HG02943 (cell line): ENCODE data around the gene PPIB.

ENCODE experiments used
- ATAC-seq: cut with Tn5 transposase; IDR thresholded peaks from one replicate; pipeline ENCODE4 v1.9.1; 2021; ENCODE audit warnings: mild to moderate bottlenecking, low read depth, moderate library complexity; ENCODE audit not compliant: unreplicated experiment

Gene PPIB

GRCh38 chr15:64158363-64159134 lies 4.3 kb downstream of the PPIB start:
- ATAC-seq, result no peak

GRCh38 chr15:64157599-64158125 lies 5.2 kb downstream of the PPIB start:
- no peak for ATAC-seq

DNA sequence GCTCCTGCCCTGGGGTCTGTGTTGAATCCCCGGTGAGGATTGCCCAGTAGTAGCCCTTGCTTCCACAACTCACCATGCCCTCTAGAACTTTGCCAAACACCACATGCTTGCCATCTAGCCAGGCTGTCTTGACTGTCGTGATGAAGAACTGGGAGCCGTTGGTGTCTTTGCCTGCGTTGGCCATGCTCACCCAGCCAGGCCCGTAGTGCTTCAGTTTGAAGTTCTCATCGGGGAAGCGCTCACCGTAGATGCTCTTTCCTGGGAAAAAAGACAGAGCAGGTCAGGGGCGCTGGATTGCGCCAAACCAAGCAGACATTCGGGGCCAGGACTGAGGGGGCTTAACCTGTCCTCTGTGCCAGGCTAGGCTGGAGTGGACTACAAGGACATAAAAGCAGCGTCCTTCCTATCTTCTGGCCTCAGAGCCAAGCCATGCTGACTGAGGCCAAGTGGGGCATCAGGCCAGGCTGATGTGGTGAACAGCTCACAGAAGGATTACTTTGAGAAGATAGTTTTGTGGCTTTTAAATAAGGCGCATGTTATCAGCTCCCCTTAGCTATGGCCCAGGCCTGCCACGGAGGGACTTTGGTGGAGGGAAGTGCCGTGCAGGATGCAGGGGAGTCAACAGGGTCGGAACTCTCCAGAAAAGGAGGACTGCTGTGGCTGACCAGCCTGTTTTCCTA lies 6.0 kb downstream of the PPIB start:
- no peak for ATAC-seq

DNA sequence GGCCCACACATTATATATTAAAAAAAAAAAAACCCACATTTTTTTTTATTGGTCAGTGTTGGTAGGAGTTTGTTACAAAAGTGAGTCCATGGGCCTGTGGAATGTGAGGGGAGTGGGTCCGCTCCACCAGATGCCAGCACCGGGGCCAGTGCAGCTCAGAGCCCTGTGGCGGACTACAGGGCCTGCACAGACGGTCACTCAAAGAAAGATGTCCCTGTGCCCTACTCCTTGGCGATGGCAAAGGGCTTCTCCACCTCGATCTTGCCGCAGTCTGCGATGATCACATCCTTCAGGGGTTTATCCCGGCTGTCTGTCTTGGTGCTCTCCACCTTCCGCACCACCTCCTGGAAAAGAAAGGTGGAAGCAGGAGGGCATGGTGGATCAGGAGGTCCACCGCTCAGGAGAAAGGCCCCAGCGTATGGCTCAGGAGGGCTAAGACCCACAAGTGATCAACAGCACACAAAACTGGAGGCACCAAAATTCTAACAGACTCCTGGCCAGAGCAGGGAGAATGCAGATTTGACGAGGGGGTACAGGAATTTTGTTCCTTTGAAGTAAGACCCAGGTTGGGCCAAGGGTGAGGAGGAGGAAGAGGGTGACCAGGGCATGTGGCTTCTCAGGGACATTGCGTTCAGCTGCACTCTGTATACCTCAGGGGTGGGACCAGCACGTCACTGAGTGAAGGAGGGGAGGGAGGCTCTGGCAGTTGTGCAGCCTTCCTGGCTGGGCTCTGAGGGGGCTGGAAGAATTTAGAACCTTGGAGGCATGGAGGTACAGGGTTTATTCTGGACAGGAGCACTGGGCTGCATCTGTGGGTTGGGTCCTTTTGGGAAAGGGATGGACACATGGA lies 6.8 kb downstream of the PPIB start:
- ATAC-seq, result no peak

DNA sequence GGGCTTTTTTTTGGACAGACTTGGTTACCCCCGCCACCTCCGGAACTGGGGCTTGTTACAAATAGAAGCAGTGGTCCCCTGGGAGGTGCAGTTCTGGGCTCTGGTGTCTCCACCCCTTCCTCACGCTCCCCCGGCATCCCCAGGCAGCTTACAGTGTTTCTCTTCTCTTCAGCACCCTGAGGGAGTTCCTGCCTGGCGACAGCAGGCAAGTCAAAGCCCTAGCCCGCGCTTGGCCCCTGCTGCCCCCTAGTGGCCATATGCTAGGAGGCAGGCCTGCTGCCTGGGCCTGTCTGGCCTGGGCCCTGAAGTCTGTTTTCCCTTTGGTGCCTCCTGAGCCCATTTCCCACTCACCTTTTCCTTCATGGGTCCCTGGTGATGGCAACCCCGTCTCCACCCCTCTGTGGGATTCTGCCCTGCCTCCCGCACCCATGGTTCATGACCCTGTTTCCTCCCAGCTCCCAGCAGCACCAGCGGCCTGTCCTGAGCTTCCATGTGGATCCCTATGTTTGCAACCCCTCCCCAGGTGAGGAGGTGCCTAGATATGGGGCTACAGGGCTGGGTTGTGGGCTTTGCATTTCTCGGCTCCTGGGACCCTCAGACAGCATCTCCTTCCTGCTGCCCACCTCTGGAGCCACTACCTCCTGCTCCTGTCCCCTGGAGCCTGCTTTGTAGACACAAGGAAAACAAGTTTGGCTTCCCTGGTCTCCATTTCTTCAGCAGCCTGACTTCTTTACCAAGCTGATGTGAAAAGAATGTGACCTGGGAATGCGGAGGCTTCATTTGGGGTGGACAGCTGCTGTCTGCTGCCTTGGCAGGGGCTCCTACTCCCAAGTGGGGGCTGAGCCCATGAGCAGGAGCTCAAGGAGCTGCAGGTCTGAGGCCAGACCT lies 9.1 kb downstream of the PPIB start:
- no peak for ATAC-seq

DNA sequence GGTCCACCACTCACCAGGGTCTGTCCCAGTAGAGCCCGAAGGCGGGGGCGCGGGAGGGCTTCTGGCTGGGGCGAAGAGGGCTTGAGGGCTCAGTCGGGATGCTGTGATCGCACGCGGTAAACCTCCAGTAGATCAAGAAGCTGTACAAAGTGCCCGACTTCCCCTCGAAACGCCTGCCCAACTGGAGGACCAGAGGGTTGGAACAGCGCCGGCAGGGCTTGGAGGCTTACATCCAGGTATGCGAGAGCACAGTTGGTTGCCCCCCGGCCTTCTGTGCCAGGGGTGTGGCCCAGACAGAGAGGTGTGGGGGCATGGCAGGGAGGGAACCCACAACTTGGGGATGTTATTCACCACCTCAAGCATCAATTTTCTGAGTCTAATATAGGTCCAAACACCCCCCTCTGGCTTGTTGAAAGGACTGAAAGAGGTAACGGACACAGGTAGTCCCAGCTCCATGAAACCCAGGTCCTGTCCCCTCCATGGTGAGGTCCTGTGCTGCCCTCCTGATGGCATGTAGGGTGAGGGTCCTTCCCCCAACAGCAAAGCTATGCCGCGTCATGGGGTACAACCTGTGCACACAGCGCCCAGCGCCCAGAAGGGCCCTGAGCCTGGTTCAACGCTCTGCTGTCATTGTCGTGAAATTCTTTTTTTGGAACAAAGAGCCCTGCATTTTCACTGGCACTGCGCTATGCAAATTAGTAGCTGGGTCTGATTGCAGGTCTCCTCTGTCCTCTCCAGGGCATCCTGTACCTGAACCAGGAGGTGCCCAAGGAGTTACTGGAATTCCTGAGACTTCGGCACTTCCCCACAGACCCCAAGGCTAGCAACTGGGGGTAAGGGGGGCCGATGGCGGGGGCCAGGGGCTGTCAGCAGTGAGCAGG lies 10.1 kb downstream of the PPIB start:
- ATAC-seq, result no peak

- peak; percentile 2 for ATAC-seq
These were observed 10.9 kb downstream of the PPIB start, which contains the start of gene SNX22 for GRCh38 chr15:64151727-64152506. Gene SNX22 (plus strand): TSS chr15:64151731. CDS start chr15:64151776, 45 bp downstream.

GRCh38 chr15:64149893-64150578 lies 12.8 kb downstream of the PPIB start:
- ATAC-seq, result no peak

GRCh38 chr15:64149424-64149823 lies 13.4 kb downstream of the PPIB start:
- no peak for ATAC-seq

DNA sequence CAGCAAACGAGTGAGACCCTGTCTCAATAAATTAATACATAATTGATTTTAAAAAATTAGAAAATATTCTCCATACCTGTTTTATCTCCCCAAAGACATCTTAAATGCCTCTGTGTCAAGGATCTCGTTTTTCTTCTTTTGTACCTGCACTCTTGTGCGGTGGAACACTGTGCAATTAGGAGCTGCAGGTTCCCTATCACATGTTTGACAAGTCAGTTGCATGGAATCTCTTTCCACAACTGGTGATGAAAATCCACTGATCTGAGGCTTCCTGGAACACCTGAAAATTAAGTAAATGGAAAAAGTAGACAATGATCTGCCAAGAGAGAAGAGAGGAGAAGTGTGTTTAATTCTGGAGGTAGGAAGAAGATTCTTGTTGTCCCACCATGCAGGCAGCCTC lies 14.2 kb downstream of the PPIB start:
- ATAC-seq, result no peak

- ATAC-seq, result no peak
These were observed 14.7 kb downstream of the PPIB start for GRCh38 chr15:64148168-64148567.

DNA sequence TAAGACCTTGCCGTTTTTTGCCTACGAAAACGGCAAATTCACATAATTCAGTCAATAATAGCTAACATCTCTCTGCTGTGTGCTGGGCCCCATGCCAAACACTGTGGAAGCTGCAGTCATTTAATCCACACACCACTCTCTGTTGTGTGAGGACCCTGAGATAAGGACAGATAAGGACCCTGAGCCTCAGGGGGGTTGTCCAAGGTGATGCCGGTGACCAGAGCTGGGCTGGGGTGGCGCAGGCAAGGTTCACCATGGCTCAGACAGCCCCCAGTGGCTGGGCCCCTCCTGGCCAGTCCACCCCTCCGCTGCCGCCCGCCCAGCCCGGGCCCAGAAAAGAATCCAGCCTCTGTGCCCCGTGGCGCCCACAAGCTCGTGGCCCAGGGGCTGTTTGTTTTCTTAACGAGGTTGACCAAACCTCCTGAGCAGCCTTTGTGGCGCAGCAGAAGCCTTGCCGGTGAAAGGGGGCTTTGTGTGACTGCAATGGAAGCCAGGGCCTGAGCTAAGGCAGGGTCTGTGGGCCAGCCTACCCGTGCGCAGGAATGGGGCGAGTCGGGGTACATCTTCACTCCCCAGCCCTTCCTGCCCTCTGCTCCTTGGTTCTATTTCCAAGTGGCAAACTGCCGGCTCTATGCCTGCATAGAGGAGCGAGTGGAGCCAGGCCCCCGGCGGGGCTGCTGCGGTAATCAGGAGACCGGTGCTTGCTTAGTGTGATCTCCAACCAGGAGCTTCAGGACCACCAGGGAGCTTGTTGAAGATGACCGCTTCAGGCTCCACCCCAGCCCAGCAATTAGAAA lies 15.7 kb downstream of the PPIB start:
- no peak for ATAC-seq

DNA sequence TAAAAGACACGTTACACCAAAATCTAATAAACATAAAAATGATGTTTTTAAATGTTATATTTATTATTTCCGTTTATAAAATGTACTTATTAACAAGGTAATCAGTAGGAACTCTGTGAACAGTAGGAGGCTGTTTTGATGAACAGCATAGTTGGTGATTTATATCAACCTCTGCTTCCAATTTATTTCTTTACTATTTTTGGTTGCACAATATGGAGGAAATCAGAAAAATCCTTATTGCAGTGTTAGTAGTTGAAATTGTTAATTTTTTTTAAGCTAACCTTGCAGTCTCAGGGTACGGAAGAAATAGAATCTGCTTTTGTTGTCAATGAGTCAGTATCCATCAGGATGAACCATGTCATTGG lies 16.3 kb downstream of the PPIB start:
- no peak for ATAC-seq

DNA sequence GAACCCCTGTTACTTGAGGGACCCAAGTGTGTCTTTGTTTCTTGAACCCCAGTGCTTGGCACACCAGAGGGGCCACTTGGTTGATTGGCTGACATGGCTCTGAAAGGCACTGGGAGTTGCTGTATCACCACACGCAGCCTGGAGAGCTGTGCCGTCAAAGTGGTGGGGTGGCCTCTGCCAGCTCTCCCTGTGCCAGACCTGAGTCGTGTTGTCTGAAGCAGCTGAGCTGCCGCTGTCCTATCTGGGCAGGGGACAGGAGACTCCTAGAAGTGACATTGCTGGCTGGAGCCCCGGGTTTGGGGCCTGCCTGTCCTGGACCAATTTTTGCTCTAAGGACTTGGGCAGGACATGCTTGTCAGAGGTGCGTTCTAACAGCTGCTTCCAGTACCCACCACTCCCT lies 16.8 kb downstream of the PPIB start:
- ATAC-seq, result no peak

DNA sequence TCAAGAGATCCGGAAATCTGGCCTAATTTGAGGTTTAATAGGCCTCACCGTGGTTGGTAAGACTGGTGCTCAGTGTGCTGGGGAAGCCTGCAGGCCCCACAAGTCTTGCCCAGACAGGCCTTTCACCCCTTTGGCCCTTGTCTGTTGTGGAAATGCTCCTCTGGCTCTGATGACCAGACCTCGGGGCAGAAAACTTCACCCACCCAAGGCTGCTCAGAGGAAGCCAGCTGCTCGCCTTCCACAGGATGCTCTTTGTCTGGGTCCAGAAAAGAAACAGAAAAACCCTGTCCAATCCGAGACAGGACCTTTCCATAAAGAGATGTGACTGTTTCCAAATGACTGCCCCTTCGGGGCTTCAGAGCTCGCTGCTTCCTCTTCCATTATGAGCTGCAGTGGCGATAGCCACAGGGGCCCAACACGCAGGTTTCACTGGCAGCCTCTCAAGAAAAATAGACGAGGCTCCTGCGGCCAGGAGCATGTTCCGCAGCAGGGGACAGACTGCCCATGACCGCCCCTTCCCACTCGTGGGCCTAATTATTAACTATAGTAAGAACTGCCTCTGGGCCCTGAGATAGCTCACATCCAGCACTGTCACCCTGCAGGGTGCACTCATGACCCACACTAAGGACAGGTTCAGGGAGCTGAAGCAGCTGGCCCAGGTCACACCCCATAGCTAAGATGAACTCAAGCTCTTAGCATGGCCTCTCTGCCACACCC lies 18.1 kb downstream of the PPIB start:
- ATAC-seq, result peak; percentile 55

DNA sequence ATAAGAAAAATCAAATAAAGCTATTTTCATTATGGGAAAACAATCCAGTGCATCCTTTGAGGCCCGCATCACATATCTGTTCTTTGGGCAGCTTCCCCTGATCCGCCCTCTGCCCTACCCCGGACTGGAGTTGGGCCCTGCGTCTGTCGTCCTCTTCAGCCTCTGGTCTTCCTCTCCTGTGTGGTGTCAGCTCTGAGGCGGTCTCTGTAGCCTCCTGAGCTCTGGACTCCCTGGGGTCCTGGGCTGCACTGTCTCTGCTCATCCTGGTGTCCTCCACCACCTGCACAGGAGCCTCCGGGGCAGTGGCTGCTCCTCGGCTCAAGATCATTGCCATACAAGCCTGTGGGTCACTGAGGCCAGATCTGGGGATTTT lies 18.6 kb downstream of the PPIB start:
- ATAC-seq, result peak; percentile 22
